IMR-90 (cell line): Measurements from ENCODE around the gene MICAL2.

ENCODE experiments used
- BHLHE40 ChIP-seq: fragments of 150-350 bp; IDR thresholded peaks from 2 replicates; pipeline ENCODE4 v1.6.1; 2016; ENCODE audit warnings: mild to moderate bottlenecking, low read depth, low read length
- CTCF ChIP-seq: conservative IDR thresholded peaks from 2 replicates; pipeline ENCODE4 v1.5.1; 2012; ENCODE audit warnings: mild to moderate bottlenecking, low read depth, low read length, improper control_type of control experiment
- ELK1 ChIP-seq: fragments of 150-350 bp; IDR thresholded peaks from 2 replicates; pipeline ENCODE4 v1.6.1; 2016; ENCODE audit warnings: low read depth, mild to moderate bottlenecking, low read length, moderate library complexity, borderline replicate concordance
- FOS ChIP-seq: fragments of 150-350 bp; IDR thresholded peaks from 2 replicates; pipeline ENCODE4 v1.6.1; 2016; ENCODE audit warnings: low read depth, low read length
- MAFK ChIP-seq: IDR thresholded peaks from 2 replicates; pipeline ENCODE4 v1.6.1; 2012; ENCODE audit warnings: low read depth, low read length, improper control_type of control experiment
- MXI1 ChIP-seq: IDR thresholded peaks from 2 replicates; pipeline ENCODE4 v1.6.1; 2012; ENCODE audit warnings: low read depth, mild to moderate bottlenecking, low read length, moderate library complexity, borderline replicate concordance
- NFE2L2 ChIP-seq: fragments of 150-350 bp; IDR thresholded peaks from 2 replicates; pipeline ENCODE4 v1.6.1; 2016; ENCODE audit warnings: low read depth, mild to moderate bottlenecking, low read length
- POLR2A ChIP-seq: IDR thresholded peaks from 2 replicates; pipeline ENCODE4 v1.6.1; 2012; ENCODE audit warnings: mild to moderate bottlenecking, low read depth, low read length
- RFX5 ChIP-seq: IDR thresholded peaks from 2 replicates; pipeline ENCODE4 v1.8.0; 2012; ENCODE audit warnings: low read depth, mild to moderate bottlenecking, low read length, moderate library complexity
- SMC3 ChIP-seq: fragments of 150-350 bp; IDR thresholded peaks from 2 replicates; pipeline ENCODE4 v1.6.1; 2016; ENCODE audit warnings: low read depth, mild to moderate bottlenecking, antibody characterized with exemption, low read length, moderate library complexity
- TF ChIP-seq, protein P1 (sequence below): fragments of 150-350 bp; IDR thresholded peaks from 2 replicates; pipeline ENCODE4 v1.6.1; 2017; ENCODE audit warnings: mild to moderate bottlenecking, antibody characterized with exemption, low read length, low read depth

- TF ChIP-seq CTCF, result no peak
- no peak for TF ChIP-seq POLR2A
- TF ChIP-seq SMC3, result no peak
- no peak for TF ChIP-seq FOS
- TF ChIP-seq, protein P1, sequence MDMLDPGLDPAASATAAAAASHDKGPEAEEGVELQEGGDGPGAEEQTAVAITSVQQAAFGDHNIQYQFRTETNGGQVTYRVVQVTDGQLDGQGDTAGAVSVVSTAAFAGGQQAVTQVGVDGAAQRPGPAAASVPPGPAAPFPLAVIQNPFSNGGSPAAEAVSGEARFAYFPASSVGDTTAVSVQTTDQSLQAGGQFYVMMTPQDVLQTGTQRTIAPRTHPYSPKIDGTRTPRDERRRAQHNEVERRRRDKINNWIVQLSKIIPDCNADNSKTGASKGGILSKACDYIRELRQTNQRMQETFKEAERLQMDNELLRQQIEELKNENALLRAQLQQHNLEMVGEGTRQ, result no peak
- no peak for TF ChIP-seq ELK1
- no peak for TF ChIP-seq BHLHE40
- TF ChIP-seq NFE2L2, result no peak
- TF ChIP-seq MXI1, result no peak
- no peak for TF ChIP-seq RFX5
- no peak for TF ChIP-seq MAFK
Measured at GRCh38 chr11:12089041-12089440, 21.3 kb upstream of the MICAL2 start.
